Ovary (tissue), 3 donors: ENCODE measurements around the gene ROR2.

Experiments
- CTCF ChIP-seq, 3 donors: fragments of 450-650 bp in 2 of 3; fragments of 200-600 bp in 1 of 3; IDR thresholded peaks; one replicate each; pipeline versions ENCODE4 v1.5.1 to v1.8.0; 2016 to 2022; ENCODE audit warnings: antibody characterized with exemption in 3 of 3, mild to moderate bottlenecking in 1 of 3
- EP300 ChIP-seq: sonication (generic); formaldehyde crosslinking; IDR thresholded peaks from one replicate; pipeline ENCODE4 v1.6.1; 2017; ENCODE audit warnings: antibody characterized with exemption
- POLR2A ChIP-seq: fragments of 450-650 bp; IDR thresholded peaks from one replicate; pipeline ENCODE4 v1.6.1; 2017; ENCODE audit warnings: antibody characterized with exemption, mild to moderate bottlenecking, moderate library complexity
- donor health status: DM: no; HTN: no; CAD: no.

DNA sequence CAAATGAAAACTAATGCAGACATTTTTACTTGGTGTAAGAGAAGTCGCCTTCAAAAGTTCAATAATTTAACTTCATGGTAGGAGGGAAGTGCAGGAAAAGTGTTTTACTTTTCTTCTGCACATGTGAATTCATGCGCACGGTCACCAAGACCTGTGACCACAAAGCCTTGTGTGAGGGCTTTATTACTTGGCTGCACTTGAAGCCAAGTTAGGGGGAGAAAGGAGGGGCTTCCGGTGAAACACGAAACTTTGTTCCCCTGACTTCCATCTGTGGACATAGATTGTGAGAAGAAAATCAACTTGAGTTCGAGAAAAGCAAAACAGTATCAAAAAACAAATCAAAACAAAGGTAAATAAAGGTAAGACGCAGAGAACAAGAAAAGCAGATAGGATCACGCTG, 239.9 kb downstream of the ROR2 start:
- TF ChIP-seq POLR2A (no peak), CTCF (IDR thresholded peaks at IDR 0.05) (no peak), EP300 (no peak)
